GM13977 (cell line): Measurements from ENCODE around the gene ANKLE2.

Experiments
- DNase-seq: peaks from one replicate; pipeline ENCODE4 v3.0.0; 2012; ENCODE audit warnings: low spot score
- CTCF ChIP-seq: IDR thresholded peaks from 2 replicates; pipeline ENCODE4 v1.5.1; 2012; ENCODE audit warnings: mild to moderate bottlenecking, control low read depth; ENCODE audit not compliant: insufficient read depth; ENCODE audit errors: extremely low read depth, missing control alignments
- in situ Hi-C: fragments of 300-500 bp; cut with MboI; formaldehyde crosslinking; loops from one replicate; pipeline ENCODE4 v1.12.0; 2022; ENCODE audit warnings: low sequenced_read_pairs, low pct_unique_long_range_greater_than_20kb, mixed read lengths, inconsistent platforms; ENCODE audit not compliant: unreplicated experiment

ANKLE2 gene

DNA sequence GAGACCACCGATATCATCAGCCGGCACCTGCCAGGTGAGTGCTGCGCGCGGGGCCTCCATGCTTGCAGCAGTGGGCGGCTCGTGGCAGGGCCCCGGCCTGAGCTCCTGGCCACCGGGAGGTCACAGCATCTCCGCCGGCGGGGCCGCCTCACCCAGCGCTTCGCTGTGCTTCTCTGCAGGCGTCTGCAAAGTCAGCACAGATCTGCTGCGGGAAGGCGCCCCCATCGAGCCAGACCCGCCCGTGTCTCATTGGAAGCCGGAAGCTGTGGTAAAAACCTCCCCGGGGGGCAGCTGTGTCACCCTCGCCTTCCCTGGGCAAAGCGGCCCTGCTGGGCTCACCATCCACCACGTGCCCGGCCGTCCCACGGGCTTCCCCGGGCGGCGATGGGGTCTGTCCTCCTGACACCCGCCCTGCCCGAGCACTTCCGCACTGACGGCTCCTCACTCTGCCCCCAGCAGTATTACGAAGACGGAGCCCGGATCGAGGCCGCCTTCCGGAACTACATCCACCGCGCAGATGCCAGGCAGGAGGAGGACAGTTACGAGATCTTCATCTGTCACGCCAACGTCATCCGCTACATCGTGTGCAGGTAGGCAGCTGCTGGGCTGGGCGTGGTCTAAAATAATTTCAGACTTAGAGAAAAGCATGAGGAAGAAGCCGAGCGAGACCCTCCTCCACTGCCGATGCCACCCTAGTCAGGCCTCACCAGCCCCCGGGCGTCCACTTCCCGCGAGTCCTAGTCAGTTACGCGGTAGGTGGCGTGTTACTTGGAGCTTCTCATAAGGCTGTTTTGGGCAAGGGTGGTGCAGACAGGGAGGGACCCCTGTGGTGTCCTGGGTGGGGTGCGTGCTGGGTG lies 43.9 kb downstream of the ANKLE2 start:
- no peak for DNase-seq
- TF ChIP-seq CTCF = no peak
- in situ Hi-C loops = no loop called here

DNA sequence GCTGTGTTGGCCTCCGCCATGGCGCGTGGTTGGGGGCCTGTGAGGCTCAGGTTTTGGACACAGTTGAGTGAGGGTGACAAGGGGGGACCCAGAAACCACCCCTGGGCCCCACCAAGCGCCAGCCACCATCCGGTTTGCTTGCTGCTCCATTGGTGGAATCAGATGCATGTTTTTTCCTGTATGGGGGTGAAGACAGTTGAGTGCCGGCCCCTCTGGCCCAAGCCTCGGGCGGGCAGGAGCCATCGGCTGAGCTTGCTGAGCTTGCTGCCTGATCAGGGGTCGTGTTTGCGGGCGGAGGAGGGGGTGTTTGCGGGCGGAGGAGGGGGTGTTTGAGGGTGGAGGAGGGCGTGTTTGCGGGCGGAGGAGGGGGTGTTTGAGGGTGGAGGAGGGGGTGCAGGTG lies 44.6 kb downstream of the ANKLE2 start:
- in situ Hi-C loops = no loop called here
- DNase-seq = no peak
- TF ChIP-seq CTCF = no peak

DNA sequence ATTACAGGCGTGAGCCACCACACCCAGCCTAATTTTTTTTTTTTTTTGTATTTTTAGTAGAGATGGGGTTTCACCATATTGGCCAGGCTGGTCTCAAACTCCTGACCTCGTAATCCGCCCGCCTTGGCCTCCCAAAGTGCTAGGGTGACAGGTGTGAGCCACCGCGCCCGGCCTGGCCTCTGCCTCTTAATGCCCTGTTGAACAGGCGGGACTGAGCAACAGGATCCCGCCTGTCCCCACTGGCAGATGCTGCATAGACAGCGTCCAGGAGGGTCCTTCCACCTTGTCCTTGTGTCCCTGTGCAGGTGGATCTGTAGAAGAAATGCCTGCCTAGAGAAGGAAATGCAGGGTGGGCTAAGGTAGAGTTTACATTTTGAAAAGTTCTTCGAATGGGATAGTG lies 45.3 kb downstream of the ANKLE2 start:
- no peak for DNase-seq
- in situ Hi-C loops = no loop called here
- TF ChIP-seq CTCF = no peak

GRCh38 chr12:132715874-132716273 lies 45.8 kb downstream of the ANKLE2 start:
- no peak for DNase-seq

DNA sequence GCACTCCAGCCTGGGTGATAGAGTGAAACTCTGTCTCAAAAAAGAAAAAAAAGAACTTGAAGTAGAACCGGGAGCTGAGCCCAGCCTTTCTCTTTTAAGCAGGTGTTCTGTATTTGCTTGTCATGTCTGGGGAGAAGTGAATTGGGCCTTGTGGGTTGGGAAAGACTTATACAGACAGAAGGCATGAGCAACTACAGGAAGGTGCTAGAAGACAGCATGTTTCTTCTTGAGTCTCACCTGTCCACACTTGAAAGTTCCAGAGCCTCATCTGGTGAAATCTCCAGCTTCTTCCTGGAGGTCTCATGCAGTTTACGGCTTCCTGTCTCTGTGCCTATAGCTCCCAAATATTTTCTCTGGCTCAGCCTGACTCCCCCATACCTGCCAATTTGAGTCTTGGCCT lies 48.5 kb downstream of the ANKLE2 start:
- no peak for DNase-seq
- no peak for TF ChIP-seq CTCF
- in situ Hi-C loops = no loop called here

More at GRCh38 chr12:132715874-132716273, 45.8 kb downstream of the ANKLE2 start:
- no peak for TF ChIP-seq CTCF
- in situ Hi-C loops = no loop called here

- no peak for TF ChIP-seq CTCF
- in situ Hi-C loops = no loop called here
- no peak for DNase-seq
Observed at GRCh38 chr12:132711080-132711843, 50.4 kb downstream of the ANKLE2 start.
